ENCODE measurements around the gene TANK.
A peak's percentile ranks its signal among the peaks of the same experiment; 100 is the strongest.

TANK gene

DNA sequence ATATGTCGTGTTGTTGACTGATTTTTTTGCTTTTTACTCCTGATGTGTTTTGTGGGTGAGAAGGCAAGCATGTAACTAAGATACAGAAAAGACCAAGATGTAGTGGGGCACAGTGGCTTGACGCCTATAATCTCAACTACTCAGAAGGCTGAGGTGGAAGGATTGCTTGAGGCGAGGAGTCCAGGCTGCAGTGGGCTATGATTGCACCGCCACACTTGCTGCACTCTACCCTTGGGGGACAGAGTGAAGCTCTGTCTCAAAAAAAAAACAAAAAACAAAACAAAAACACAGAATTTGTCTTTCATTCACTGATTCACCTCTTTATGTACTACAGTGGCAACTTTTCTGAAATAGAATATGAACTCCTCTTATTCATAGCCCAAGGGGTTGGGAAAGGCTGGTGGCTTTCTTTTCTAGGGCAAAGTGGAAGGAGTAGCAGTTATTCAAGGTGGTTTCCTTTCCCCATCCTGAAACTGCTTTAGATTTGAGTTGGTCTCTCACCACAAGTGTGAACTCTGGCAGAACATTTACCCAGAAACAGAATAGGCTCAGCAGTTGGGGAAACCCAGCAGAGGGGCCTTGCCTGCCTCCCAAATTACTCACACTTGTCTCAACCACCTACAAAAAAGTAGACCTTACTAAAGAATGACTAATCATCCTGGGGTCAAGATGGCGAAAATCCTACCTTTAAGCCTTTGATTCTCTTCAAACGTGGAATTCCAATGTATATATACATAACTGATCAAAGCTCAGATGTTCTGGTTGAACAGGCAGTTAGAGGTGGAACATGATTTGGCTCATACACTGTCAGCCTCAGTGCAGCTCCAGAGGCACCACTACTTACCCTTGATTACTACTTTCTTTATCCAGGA, 6.5 kb downstream of the TANK start:
- no peak for DNase-seq (ENCODE audit: low read depth)
- H3K4me3 ChIP-seq (ENCODE audit: low read depth, low read length) = no peak overlapping the region
- TF ChIP-seq, protein P1, sequence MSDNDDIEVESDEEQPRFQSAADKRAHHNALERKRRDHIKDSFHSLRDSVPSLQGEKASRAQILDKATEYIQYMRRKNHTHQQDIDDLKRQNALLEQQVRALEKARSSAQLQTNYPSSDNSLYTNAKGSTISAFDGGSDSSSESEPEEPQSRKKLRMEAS (IDR thresholded peaks at IDR 0.05; ENCODE audit: low read depth, low read length) = no peak
- TF ChIP-seq POLR2A (IDR thresholded peaks at IDR 0.05; ENCODE audit: extremely low read depth, insufficient read length) = no peak
- TF ChIP-seq CTCF (IDR thresholded peaks at IDR 0.05; ENCODE audit: low read depth, low read length) = no peak
- TF ChIP-seq MYC (IDR thresholded peaks at IDR 0.05; ENCODE audit: low read depth, low read length) = no peak

DNA sequence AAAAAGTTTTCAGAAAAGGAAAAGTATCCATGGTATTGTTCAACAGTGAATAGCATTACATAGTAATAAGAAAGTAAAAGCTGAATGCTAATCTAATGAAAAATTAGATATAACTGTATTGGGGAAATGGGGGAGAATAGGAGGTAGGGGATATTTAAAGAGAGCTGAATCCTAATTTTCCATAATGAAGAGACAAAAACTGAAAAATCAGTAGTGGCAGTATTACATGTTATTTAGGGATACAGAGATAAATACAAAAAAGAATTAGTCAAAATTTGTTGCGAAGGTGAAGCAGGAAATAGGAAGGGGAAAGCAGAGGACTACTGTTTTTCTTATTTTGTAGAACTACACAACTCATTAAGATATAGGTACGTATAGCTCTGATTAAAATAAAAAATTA, 9.1 kb downstream of the TANK start:
- DNase-seq (ENCODE audit: low read depth) = no peak
- TF ChIP-seq CTCF (IDR thresholded peaks at IDR 0.05; ENCODE audit: low read depth, low read length) = no peak
- TF ChIP-seq, protein P1 (IDR thresholded peaks at IDR 0.05; ENCODE audit: low read depth, low read length) = no peak
- no peak for TF ChIP-seq POLR2A (IDR thresholded peaks at IDR 0.05; ENCODE audit: extremely low read depth, insufficient read length)
- TF ChIP-seq MYC (IDR thresholded peaks at IDR 0.05; ENCODE audit: low read depth, low read length) = no peak
- no peak overlapping the region for H3K4me3 ChIP-seq (ENCODE audit: low read depth, low read length)

DNA sequence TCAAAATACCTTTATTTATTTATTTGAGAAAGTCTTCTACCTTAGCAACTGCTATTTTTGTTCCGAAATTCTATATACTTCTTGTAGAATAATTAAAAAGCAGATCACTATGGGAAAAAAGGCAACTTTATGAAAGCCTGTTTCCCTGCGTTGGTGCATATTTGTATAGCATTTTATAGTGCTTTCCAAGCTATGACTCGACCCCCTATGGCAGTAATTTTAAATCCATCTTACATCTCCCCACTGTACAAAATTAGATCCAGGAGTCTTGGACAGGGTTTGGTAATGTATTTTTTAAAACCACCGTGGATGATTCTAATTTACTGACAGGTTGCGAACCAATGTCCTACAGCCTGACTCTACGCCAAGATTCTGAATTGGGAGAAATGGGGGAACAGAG, 10.1 kb downstream of the TANK start:
- H3K4me3 ChIP-seq (ENCODE audit: low read depth, low read length) = no peak overlapping the region
- TF ChIP-seq, protein P1 (IDR thresholded peaks at IDR 0.05; ENCODE audit: low read depth, low read length) = no peak
- no peak for TF ChIP-seq CTCF (IDR thresholded peaks at IDR 0.05; ENCODE audit: low read depth, low read length)
- TF ChIP-seq MYC (IDR thresholded peaks at IDR 0.05; ENCODE audit: low read depth, low read length) = no peak
- TF ChIP-seq POLR2A (IDR thresholded peaks at IDR 0.05; ENCODE audit: extremely low read depth, insufficient read length) = no peak
- DNase-seq (ENCODE audit: low read depth) = no peak

DNA sequence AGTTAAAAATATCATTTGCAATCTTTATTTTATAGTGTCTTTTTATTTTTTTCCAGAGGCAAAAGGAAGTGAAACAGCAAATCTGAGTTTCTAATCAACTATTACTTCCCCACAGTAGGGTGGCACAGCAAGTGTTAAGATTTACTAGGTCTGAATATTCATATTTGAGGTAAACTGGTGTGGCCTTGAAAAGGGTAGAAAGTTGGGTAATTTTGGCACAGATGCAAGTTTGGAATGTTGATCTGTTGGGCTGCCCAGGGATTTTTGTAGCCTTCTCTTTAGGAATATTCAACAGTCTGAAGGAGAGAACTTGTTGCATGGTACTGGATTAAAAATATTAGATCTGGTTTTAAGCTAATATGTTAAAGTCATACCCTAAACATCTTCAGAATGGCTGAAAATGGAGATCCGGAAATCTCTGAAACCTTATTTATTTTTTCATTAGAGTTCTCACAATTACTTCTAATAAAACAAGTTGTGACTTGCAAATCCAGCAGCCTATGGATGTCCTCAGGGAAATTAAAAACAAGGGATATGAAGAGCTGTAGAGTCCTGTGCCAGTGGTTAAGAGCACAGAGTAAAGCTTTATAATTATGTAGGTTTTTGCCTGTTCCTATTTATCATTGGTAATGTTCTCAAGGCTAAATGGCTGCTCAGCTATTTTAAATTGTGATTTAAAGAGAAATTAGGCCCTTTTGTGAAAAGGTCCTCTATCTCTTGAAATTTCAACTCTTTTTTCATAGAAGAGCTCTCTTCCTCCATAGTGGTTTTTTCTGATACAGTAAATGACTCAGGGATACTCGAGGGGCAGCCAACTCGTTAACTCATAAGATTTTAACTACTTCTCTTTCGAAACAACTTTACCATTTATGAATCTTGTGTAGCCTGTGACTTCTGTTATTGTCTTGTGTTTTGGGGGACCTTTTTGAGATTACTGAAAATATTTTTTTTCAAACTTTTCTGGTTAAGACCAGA, 11.0 kb downstream of the TANK start:
- H3K4me3 ChIP-seq (ENCODE audit: low read depth, low read length) = no peak overlapping the region
- DNase-seq (ENCODE audit: low read depth) = peak; percentile 77
- no peak for TF ChIP-seq CTCF (IDR thresholded peaks at IDR 0.05; ENCODE audit: low read depth, low read length)
- TF ChIP-seq, protein P1 (IDR thresholded peaks at IDR 0.05; ENCODE audit: low read depth, low read length) = no peak
- TF ChIP-seq POLR2A (IDR thresholded peaks at IDR 0.05; ENCODE audit: extremely low read depth, insufficient read length) = no peak
- no peak for TF ChIP-seq MYC (IDR thresholded peaks at IDR 0.05; ENCODE audit: low read depth, low read length)

GRCh38 chr2:161172901-161173540, 12.8 kb downstream of the TANK start:
- TF ChIP-seq, protein P1 (IDR thresholded peaks at IDR 0.05; ENCODE audit: low read depth, low read length) = no peak
- TF ChIP-seq POLR2A (IDR thresholded peaks at IDR 0.05; ENCODE audit: extremely low read depth, insufficient read length) (no peak), CTCF (IDR thresholded peaks at IDR 0.05; ENCODE audit: low read depth, low read length) (no peak), MYC (IDR thresholded peaks at IDR 0.05; ENCODE audit: low read depth, low read length) (no peak)
- H3K4me3 ChIP-seq (ENCODE audit: low read depth, low read length) = no peak overlapping the region
- no peak for DNase-seq (ENCODE audit: low read depth)
